Esophagus muscularis mucosa (tissue), 4 donors: ENCODE data around the gene ZNF138.

Experiments
- CTCF ChIP-seq, 3 experiments: fragments of 200-600 bp in 2 of 3; fragments of 450-650 bp in 1 of 3; sonication (generic) in 2 of 3; IDR thresholded peaks; one replicate each; pipeline ENCODE4 v1.5.1; 2017 to 2019; ENCODE audit warnings: antibody characterized with exemption in 3 of 3, mild to moderate bottlenecking in 2 of 3, moderate library complexity in 1 of 3
- EP300 ChIP-seq: sonication (generic); formaldehyde crosslinking; IDR thresholded peaks from one replicate; pipeline ENCODE4 v1.6.1; 2017; ENCODE audit warnings: antibody characterized with exemption
- POLR2A ChIP-seq: fragments of 450-650 bp; IDR thresholded peaks from one replicate; pipeline ENCODE4 v1.6.1; 2017; ENCODE audit warnings: antibody characterized with exemption, moderate library complexity, mild to moderate bottlenecking, low read depth
- POLR2AphosphoS5 ChIP-seq, 2 donors: sonication (generic); formaldehyde crosslinking; IDR thresholded peaks; one replicate each; pipeline ENCODE4 v1.6.1; 2017; ENCODE audit warnings: antibody characterized with exemption in 2 of 2

GRCh38 chr7:64832136-64832535 is 37.9 kb downstream of the ZNF138 start:
- TF ChIP-seq CTCF (IDR thresholded peaks at IDR 0.05) (no peak), POLR2A (no peak), EP300 (no peak), POLR2AphosphoS5 (IDR thresholded peaks at IDR 0.05) (no peak)
